Body of pancreas (tissue), 4 donors: ENCODE results near the gene B3GAT3.
"Not testable (repeated sequence)": the region's sequence is repeated elsewhere in the genome, so short reads cannot be mapped to it uniquely, and the experiment has no call there.

ENCODE experiments used
- CTCF ChIP-seq, 7 experiments: fragments of 450-650 bp in 4 of 7; fragments of 200-600 bp in 3 of 7; sonication (generic) in 3 of 7; IDR thresholded peaks; one replicate each; pipeline ENCODE4 v1.5.1; 2016 to 2019; ENCODE audit warnings: antibody characterized with exemption in 7 of 7
- POLR2A ChIP-seq, 3 donors: fragments of 450-650 bp; IDR thresholded peaks; one replicate each; pipeline ENCODE4 v1.6.1; 2016; ENCODE audit warnings: antibody characterized with exemption in 3 of 3, mild to moderate bottlenecking in 2 of 3

GRCh38 chr11:62581735-62582134 is 40.1 kb downstream of the B3GAT3 start:
- not testable (repeated sequence) for TF ChIP-seq CTCF, POLR2A (IDR thresholded peaks at IDR 0.05)
